Peyer's patch (tissue), 4 donors: ENCODE results near the gene DBR1.

ENCODE experiments used
- CTCF ChIP-seq, 6 experiments: fragments of 450-650 bp in 4 of 6; fragments of 200-600 bp in 2 of 6; sonication (generic) in 1 of 6; IDR thresholded peaks; one replicate each; pipeline ENCODE4 v1.5.1; 2017 to 2019; ENCODE audit warnings: antibody characterized with exemption in 6 of 6, mild to moderate bottlenecking in 3 of 6, moderate library complexity in 1 of 6
- POLR2A ChIP-seq, 2 donors: fragments of 450-650 bp; IDR thresholded peaks; one replicate each; pipeline ENCODE4 v1.5.1; 2017; ENCODE audit warnings: antibody characterized with exemption in 2 of 2, mild to moderate bottlenecking in 2 of 2, moderate library complexity in 2 of 2

- no peak for TF ChIP-seq CTCF (IDR thresholded peaks at IDR 0.05)
- TF ChIP-seq POLR2A (IDR thresholded peaks at IDR 0.05): no peak
Observed at GRCh38 chr3:138186803-138187295, 12.1 kb upstream of the DBR1 start.
